ENCODE measurements around the gene RGS9. TPM values are rescaled to one million over a fixed set of nuclear protein-coding genes. Genes with fewer than 3 reads are reported as not detected.
A peak's percentile ranks its signal among the peaks of the same experiment; 100 is the strongest.

Gene RGS9
- total and polyA plus RNA-seq, 2 of the 13 experiments (the other 11 are each of a cell fraction or from before 2014, with no cell fraction given): 0.44 to 0.74 TPM

DNA sequence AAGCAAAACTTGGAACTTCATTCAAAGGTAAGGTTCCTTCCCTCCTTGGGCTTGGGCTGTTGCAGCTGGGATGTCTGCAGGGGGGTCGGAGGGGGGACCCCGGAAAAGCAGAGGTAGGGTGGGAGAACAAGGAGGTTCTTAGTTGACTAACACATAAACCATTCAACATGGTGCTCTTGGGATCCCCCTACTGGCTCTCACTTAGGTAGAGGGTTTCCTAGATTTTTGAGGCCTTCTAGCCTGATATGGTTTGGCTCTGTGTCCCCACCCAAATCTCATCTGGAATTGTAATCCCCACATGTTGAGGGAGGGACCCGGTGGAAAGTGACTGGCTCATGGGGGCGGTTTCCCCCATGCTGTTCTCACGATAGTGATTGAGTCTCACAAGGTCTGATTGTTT, 93.9 kb downstream of the RGS9 start:
- 1% methylated on average over 5 of the region's 5 CpGs for WGBS (ENCODE audit: low lambda C conversion rate)
- FAIRE-seq (peak; percentile 18), ATAC-seq (peak; percentile 57)

DNA sequence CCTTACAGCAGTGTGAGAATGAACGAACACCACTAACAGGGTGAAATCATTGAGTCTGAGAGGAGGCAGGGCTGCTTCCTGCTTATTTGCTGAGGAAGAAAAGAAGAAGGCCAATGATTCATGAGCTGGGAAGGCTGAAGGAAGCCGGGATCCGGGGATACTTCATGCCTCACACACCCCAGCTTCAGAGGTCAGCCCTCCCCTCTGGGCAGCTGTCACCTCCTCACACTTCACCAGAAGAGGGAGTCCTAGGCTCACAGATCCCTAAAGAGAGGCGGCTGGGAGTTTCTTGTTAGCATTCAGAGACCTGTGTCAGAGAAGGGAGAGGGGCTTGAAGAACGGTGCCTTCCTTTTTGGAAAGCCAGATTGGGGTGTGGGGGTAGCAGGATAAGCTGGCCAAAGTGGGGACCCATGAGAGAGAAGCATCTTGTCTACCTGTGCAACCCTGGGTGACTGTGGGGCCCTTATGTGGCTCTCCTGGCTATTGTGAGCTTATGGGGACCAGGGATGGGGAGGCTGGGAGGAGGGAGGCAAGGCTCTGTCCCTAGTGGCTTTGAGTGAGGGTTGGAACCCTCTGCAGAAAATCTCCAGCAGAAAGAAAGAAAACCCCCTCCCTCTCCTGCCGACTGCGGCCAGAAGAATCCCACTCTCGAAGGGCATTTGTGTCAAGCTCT, 94.6 kb downstream of the RGS9 start:
- Histone ChIP-seq H2AFZ (ENCODE audit: low read length) (no peak overlapping the region), H3K36me3 (replicated peaks in 1 of 2; ENCODE audit: control insufficient read depth in 1 of 2, insufficient read depth in 2 of 2, low read length in 2 of 2) (no peaks in the 10 kb centered on the region), H3K9ac (ENCODE audit: insufficient read depth, low read depth, low read length) (no peak overlapping the region), H3K9me3 (ENCODE audit: low read length) (no peaks in the 10 kb centered on the region), H3K79me2 (ENCODE audit: insufficient read depth, low read length) (no peaks in the 10 kb centered on the region), H3K27me3 (ENCODE audit: control insufficient read depth in 1 of 2, insufficient read depth in 2 of 2, low read length in 2 of 2) (peaks cover 3 to 11% of the 10 kb centered on the region in 2 experiments; a peak in 3 of 5 replicates), H3K4me2 (ENCODE audit: low read depth, low read length) (no peak overlapping the region), H4K20me1 (ENCODE audit: insufficient read depth, low read length) (no peaks in the 10 kb centered on the region), H3K4me3 (replicated peaks in 1 of 3; ENCODE audit: insufficient read depth in 1 of 3, low read depth in 2 of 3, low read length in 3 of 3) (no peak overlapping the region), H3K27ac (ENCODE audit: extremely low read length, insufficient read depth, low read length) (no peak overlapping the region), H3K4me1 (ENCODE audit: insufficient read depth, low read length) (no peaks in the 10 kb centered on the region)
- intact Hi-C loops (cut with micrococcal nuclease; ENCODE audit: unreplicated experiment) (loop anchor here (1.0 to 2.0 kb wide), 3 partner anchors 325 to 934 kb away; no protein-coding TSS in a partner anchor), in situ Hi-C loops (cut with HindIII; ENCODE audit: extremely low pct_ligation_motif_present, low pct_unique_long_range_greater_than_20kb) (loop anchor here (5.0 kb wide), 2 partner anchors 756 to 936 kb away; no protein-coding TSS in a partner anchor)
- ChIA-PET POLR2A (no interaction called here), CTCF (ENCODE audit: low intra/inter-chr PET ratio, low total read pairs) (interaction anchor here (1.4 to 3.4 kb wide), 3 partner anchors 756 to 934 kb away, joined by 6 to 25 read pairs (median 13); no protein-coding TSS in a partner anchor)
- ATAC-seq (peak; percentile 97), FAIRE-seq (peak; percentile 69), DNase-seq (ENCODE audit: low spot score) (peak; percentile 70)
- WGBS (ENCODE audit: low lambda C conversion rate): 48% methylated on average over 8 of the region's 8 CpGs
- BruUV-seq (replicated peaks): no TSS peak
- TF ChIP-seq ZSCAN21 (CRISPR knock-in tag; IDR thresholded peaks at IDR 0.05; ENCODE audit: borderline replicate concordance): peak; percentile 39; the same call in 1 of the 2 replicates
- TF ChIP-seq, protein P1, sequence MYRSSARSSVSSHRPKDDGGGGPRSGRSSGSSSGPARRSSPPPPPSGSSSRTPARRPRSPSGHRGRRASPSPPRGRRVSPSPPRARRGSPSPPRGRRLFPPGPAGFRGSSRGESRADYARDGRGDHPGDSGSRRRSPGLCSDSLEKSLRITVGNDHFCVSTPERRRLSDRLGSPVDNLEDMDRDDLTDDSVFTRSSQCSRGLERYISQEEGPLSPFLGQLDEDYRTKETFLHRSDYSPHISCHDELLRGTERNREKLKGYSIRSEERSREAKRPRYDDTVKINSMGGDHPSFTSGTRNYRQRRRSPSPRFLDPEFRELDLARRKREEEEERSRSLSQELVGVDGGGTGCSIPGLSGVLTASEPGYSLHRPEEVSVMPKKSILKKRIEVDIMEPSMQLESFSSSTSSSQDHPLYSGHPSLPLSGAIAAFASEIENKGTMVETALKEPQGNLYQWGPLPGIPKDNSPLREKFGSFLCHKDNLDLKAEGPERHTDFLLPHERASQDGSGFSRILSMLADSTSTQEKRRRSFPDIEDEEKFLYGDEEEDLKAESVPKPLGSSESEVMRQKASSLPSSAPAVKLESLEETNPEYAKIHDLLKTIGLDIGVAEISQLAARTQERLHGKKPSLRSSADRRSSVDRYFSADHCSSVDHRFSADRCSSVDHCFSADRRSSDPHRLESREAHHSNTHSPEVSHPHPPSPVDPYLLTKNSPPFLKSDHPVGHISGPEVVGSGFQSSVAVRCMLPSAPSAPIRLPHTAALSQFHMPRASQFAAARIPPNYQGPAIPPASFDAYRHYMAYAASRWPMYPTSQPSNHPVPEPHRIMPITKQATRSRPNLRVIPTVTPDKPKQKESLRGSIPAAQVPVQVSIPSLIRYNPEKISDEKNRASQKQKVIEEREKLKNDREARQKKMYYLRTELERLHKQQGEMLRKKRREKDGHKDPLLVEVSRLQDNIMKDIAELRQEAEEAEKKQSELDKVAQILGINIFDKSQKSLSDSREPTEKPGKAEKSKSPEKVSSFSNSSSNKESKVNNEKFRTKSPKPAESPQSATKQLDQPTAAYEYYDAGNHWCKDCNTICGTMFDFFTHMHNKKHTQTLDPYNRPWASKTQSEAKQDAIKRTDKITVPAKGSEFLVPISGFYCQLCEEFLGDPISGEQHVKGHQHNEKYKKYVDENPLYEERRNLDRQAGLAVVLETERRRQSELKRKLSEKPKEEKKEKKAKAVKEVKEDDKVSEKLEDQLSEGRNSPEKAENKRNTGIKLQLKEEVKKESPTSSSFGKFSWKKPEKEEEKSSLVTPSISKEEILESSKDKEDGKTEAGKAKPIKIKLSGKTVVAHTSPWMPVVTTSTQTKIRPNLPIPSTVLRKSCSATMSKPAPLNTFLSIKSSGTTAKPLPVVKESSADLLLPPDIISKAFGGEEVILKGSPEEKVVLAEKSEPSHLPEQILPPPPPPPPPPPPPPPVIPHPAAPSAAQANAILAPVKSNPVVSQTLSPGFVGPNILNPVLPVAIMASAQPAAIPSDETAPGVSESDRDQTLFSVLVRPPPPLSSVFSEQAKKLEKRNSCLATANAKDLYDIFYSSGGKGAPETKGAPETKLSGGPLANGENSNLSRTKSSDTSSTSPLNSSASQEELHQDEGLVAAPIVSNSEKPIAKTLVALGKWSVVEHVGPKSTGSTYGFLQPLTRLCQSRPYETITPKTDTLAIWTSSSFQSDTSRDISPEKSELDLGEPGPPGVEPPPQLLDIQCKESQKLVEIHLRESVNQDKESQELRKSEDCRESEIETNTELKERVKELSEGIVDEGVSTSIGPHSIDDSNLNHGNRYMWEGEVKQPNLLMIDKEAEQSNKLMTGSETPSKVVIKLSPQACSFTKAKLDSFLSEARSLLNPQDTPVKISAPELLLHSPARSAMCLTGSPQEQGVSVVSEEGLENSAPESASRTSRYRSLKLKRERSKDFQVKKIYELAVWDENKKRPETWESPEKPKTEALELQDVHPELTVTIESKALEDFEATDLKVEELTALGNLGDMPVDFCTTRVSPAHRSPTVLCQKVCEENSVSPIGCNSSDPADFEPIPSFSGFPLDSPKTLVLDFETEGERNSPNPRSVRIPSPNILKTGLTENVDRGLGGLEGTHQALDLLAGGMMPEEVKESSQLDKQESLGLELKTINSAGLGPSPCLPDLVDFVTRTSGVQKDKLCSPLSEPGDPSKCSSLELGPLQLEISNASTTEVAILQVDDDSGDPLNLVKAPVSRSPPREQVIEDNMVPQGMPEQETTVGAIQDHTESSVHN (CRISPR knock-in tag; IDR thresholded peaks at IDR 0.05): no peak

More for the DNA sequence above, 93.9 kb downstream of the RGS9 start:
- TF ChIP-seq, protein P2, sequence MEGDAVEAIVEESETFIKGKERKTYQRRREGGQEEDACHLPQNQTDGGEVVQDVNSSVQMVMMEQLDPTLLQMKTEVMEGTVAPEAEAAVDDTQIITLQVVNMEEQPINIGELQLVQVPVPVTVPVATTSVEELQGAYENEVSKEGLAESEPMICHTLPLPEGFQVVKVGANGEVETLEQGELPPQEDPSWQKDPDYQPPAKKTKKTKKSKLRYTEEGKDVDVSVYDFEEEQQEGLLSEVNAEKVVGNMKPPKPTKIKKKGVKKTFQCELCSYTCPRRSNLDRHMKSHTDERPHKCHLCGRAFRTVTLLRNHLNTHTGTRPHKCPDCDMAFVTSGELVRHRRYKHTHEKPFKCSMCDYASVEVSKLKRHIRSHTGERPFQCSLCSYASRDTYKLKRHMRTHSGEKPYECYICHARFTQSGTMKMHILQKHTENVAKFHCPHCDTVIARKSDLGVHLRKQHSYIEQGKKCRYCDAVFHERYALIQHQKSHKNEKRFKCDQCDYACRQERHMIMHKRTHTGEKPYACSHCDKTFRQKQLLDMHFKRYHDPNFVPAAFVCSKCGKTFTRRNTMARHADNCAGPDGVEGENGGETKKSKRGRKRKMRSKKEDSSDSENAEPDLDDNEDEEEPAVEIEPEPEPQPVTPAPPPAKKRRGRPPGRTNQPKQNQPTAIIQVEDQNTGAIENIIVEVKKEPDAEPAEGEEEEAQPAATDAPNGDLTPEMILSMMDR (CRISPR knock-in tag; IDR thresholded peaks at IDR 0.05): 0 out of 2 replicates have a peak, but pooled peaks have one; percentile 7
- TF ChIP-seq ZNF264 (CRISPR knock-in tag; IDR thresholded peaks at IDR 0.05): no peak
- Histone ChIP-seq H3K4me3 (replicated peaks in 1 of 3; ENCODE audit: insufficient read depth in 1 of 3, low read depth in 2 of 3, low read length in 3 of 3) (no peak overlapping the region), H3K79me2 (ENCODE audit: insufficient read depth, low read length) (no peaks in the 10 kb centered on the region), H3K36me3 (replicated peaks in 1 of 2; ENCODE audit: control insufficient read depth in 1 of 2, insufficient read depth in 2 of 2, low read length in 2 of 2) (no peaks in the 10 kb centered on the region), H3K4me2 (ENCODE audit: low read depth, low read length) (no peak overlapping the region), H3K27ac (ENCODE audit: extremely low read length, insufficient read depth, low read length) (no peak overlapping the region), H3K27me3 (ENCODE audit: control insufficient read depth in 1 of 2, insufficient read depth in 2 of 2, low read length in 2 of 2) (peaks cover 3 to 11% of the 10 kb centered on the region in 2 experiments; a peak in 3 of 5 replicates), H4K20me1 (ENCODE audit: insufficient read depth, low read length) (no peaks in the 10 kb centered on the region), H2AFZ (ENCODE audit: low read length) (no peak overlapping the region), H3K9ac (ENCODE audit: insufficient read depth, low read depth, low read length) (no peak overlapping the region), H3K9me3 (ENCODE audit: low read length) (no peaks in the 10 kb centered on the region), H3K4me1 (ENCODE audit: insufficient read depth, low read length) (no peaks in the 10 kb centered on the region)
- no peak for DNase-seq (ENCODE audit: low spot score)
- in situ Hi-C loops (cut with HindIII; ENCODE audit: extremely low pct_ligation_motif_present, low pct_unique_long_range_greater_than_20kb) (loop anchor here (5.0 kb wide), 2 partner anchors 756 to 936 kb away; no protein-coding TSS in a partner anchor), intact Hi-C loops (cut with micrococcal nuclease; ENCODE audit: unreplicated experiment) (loop anchor here (1.0 kb wide), 2 partner anchors 757 to 934 kb away; no protein-coding TSS in a partner anchor)
- CTCF ChIA-PET (ENCODE audit: low intra/inter-chr PET ratio, low total read pairs): interaction anchor here (1.4 to 3.4 kb wide), 3 partner anchors 757 to 935 kb away, joined by 6 to 25 read pairs (median 13); no protein-coding TSS in a partner anchor
- POLR2A ChIA-PET: no interaction called here
- BruUV-seq (replicated peaks): no TSS peak

All from HepG2 (cell line).